ENCODE measurements around the gene ZNF675.
"Not testable (repeated sequence)": the region's sequence is repeated elsewhere in the genome, so short reads cannot be mapped to it uniquely, and the experiment has no call there.

The ZNF675 gene

DNA sequence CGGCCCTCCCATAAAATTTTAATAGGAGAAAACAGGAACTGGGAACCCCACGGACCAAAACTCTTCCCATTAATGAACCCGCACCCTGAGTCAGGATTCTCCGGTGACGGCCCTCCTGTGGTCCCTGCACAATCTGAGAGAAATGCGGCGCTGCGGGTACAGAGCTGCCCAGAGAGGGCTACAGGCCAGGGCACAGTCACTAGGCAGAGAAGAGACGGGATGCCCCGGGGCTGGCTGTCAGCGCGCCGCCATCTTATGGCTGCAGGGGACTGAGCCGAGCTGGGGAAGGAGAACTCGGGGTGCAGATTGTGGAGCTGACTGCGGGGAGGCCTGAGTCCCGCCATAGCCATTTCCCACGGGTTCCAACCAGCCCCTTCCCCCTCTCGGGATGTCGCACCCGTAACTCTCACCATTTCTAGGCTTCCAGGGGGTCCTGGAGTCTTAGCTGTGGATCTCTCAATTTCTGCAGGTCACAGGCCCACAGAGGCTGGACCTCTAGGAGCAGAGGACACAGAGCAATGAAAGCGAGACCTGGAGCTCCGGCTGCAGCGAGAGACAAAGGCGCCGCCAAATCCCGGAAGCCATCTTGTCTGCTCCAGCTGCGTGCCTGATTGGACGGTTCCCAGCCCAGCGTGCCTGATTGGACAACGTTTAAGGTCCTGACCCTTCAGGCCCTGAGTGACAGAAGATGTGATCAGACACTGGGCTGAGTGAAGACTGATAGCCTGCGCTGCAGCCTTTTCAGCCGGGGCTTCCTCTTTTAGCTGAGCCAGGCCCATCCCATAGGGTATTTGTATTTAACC is at the start of gene ZNF675:
ZNF675 (minus strand) TSS at position 592 of the 803 bp plus-strand sequence; CDS start at position 413, 179 bp downstream.
- DNase-seq = peak; percentile 92

DNA sequence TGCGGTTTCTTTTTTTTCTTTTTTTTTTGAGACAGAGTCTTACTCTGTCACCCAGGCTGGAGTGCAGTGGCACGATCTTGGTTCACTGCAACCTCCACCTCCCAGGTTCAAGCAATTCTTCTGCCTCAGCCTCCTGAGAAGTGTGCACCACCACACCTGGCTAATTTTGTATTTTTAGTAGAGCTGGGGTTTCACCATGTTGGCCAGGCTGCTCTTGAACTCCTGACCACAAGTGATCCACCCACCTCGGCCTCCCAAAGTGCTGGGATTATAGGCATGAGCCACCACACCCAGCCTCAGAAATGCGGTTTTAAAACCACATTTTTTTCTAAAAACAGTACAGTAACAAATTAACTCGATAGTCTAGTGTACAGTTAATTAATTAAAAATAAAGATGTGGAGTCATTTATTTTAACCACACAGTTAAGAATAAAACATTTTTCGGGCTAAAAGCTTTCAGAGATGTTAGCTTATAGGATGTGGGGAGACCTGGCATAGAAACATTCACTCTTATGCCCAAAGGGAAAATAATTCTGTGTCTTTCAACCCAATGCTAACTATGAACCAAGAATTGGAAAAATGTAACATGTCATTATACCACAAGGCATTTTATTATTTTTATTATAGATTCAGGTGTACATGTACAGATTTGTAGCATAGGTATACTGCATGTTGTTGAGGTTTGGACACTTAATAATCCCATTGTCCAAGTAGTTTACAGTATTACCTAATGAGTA is 43.9 kb upstream of the ZNF675 start:
- DNase-seq = not testable (repeated sequence)

DNA sequence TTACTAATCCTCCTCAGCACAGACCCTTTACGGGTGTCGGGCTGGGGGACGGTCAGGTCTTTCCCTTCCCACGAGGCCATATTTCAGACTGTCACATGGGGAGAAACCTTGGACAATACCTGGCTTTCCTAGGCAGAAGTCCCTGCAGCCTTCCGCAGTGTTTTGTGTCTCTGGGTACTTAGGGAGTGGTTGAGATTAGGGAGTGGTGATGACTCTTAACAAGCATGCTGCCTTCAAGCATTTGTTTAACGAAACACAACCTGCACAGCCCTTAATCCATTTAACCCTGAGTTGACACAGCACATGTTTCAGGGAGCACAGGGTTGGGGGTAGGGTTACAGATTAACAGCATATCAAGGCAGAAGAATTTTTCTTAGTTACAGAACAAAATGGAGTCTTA is 37.1 kb upstream of the ZNF675 start:
- not testable (repeated sequence) for DNase-seq

DNA sequence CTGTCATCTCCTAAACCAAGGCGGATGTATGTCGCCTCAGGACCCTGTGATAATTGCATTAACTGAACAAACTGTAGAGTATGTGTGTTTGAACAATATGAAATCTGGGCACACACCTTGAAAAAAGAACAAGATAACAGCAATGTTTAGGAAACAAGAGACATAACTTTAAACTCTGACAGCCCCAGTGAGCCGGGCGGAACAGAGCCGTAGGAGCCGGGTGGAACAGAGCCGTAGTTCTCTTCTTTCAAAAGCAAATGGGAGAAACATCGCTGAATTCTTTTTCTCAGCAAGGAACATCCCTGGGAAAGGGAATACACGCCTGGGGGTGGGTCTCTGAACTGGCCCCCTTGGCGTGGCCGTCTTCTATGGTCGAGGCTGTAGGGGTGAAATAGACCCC is 31.8 kb upstream of the ZNF675 start:
- DNase-seq = no peak

DNA sequence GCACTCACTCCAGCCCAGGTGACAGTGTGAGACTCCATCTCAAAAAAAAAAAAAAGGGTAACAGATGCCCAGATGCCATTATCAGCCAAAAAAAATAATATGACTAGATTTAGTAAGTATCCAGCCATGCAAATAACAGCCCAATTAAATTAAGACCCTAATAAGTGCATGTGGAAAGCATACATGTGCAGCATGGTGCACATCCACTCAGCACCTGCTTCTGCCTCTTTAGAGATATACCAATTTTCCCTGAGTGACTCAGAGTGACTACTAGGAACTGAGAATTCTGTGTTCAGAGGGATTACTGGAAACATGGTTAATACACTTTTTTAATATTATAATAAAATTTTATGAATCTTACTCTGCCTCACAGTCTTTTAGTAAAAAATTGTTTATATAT is 29.8 kb upstream of the ZNF675 start:
- peak; percentile 43 for DNase-seq

DNA sequence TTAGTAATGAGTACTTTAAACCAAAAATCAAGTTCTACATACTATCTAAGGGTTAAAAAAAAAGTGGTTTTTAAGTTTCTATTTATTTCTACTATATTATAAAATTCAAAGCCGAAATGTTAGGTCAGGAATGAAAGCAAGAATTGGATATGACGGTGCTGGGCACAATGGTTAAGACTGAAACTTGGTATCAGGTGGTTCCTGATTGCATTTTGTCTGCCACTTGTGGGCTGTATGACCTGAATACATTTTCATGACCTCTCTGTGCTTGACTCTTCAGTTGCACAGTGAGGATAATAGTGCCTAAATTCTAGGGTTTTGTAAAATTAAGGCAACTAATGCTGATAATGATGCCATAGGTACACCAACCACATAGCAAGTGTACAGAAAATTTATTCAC is 22.3 kb upstream of the ZNF675 start:
- no peak for DNase-seq

DNA sequence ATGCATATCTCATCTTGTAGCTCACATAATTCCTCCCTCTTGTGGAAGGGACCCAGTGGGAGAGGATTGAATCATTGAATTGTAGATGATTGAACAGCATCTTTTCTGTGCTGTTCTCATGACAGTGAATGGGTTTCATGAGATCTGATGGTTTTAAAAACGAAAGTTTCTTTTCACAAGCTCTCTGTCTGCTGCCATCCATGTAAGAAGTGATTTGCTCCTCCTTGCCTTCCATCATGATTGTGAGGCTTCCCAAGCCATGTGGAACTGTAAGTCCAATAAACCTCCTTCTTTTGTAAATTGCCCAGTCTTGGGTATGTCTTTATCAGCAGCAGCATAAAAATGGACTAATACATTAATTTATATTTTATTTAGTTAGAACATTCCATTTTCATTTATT is 19.6 kb upstream of the ZNF675 start:
- no peak for DNase-seq

DNA sequence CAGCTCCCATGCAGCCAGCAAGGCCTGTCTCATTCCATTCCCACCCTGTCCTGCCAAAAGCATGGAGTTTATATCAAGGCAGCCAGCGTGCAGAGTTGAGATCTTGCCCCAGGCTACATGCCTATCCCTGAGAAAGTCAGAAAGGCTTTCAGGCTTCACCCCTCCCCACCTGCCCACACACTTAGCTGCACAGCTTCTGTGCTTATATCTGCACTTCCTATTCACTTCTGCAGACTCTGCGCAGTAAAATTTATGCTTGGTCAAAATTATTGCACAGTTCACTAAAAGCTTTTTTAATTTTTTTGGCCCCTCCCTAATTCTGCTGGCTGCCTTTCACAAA is 12.5 kb upstream of the ZNF675 start:
- no peak for DNase-seq

DNA sequence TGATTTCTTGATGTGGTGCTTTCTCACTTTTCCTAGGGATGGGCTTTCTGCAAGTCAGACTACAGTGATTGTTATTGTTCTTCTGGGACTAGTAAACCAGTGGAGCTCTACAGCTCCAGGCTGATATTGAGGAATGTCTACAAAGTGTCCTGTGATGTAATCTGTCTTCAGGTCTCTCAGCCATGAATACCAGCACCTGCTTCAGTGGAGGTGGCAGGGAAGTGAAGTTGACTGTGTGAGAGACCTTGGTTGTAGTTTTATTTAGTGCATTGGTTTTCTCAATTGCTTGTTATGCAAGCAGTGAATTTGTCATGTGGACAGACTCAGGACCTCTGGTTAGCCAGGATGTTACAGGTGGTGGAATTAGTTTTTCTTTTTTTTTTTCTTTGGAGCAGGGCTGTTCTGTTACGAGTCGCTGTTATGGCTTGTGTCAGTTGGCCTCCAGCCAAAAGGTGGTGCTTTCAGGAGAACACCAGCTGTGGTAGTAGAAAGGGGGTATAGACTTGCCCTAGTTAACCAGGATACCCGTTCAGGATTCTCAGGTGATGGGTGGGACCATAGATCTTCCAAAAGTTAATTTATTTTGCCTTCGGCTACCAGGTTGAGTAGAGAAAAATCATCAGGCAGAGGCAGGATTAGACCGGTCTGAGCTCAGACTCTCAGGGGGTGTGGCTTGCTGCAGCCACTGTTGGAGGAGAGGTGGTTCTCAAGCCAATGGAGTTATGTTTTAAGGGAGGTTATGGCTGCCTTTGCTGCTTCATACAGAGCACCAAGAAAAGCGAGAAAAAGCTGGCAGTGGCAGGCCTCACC is 11.9 kb upstream of the ZNF675 start:
- peak; percentile 86 for DNase-seq

DNA sequence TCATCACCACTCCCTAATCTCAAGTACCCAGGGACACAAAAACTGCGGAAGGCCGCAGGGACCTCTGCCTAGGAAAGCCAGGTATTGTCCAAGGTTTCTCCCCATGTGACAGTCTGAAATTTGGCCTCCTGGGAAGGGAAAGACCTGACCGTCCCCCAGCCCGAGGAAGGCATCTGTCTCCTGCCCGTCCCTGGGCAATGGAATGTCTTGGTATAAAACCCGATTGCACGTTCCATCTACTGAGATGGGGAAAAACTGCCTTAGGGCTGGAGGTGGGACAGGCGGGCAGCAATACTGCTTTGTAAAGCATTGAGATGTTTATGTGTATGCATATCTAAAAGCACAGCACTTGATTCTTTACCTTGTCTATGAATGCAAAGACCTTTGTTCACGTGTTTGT is 5.9 kb upstream of the ZNF675 start:
- DNase-seq = not testable (repeated sequence)

DNA sequence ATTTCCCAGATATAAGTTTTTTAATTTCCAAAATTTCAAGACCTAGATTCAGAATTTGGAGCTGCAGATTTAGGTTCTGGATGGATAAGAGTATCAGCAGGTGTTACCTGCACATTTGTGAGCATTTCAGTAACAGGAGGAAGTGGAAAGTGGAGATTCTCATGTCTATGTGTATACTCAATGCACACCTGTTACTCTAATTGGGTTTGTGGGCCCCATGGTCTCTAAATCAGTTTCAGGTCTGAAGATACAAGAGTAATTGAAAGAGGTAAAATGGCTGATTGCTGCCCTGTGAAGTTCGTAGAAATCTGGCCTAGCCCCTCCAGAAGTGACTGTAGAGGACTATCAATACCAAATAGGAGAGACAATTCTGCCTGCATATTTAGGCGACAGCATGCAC is 13.9 kb downstream of the ZNF675 start:
- DNase-seq = no peak

DNA sequence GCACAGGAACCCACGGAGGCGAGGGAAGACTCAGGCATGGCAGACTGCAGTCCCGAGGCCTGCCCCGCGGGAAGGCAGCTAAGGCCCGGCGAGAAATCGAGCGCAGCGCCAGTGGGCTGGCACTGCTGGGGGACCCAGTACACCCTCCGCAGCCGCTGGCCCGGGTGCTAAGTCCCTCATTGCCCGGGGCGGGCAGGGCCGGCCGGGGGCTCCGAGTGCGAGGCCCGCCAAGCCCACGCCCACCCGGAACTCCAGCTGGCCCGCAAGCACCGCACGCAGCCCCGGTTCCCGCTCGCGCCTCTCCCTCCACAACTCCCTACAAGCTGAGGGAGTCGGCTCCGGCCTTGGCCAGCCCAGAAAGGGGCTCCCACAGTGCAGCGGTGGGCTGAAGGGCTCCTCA is 18.4 kb downstream of the ZNF675 start:
- not testable (repeated sequence) for DNase-seq

DNA sequence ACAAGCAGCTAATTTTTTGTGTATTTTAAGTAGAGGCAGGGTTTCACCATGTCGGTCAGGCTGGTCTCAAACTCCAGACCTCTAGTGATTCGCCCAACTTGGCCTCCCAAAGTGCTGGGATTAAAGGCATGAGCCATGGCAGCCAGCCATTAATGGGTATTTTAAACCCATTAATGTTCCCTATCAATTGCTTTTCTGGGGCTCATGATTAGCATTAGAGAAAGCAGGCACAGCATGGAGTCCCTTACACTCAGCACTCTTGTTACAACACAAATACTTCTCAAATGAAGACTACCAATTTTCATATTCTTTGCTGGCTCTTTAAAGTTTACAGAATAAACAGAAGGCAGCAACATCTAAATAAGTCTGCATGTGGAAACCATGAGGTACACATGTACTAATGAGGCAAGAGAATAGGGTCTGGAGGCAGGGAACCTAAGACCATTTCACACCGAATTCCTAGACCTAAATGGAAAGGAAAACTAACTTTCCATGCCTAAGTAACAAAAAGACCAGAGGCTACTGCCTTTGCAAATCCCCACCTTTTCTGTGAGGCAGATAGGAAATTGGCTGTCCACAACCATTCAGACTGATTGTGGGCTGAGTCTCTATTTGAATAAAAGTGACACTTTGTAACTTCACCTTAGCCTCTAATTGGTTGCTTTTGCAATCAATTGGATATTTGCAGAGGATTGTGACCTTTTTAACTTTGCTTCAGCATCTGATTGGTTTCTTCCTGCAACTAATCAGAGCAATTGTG is 21.2 kb downstream of the ZNF675 start:
- DNase-seq = no peak

DNA sequence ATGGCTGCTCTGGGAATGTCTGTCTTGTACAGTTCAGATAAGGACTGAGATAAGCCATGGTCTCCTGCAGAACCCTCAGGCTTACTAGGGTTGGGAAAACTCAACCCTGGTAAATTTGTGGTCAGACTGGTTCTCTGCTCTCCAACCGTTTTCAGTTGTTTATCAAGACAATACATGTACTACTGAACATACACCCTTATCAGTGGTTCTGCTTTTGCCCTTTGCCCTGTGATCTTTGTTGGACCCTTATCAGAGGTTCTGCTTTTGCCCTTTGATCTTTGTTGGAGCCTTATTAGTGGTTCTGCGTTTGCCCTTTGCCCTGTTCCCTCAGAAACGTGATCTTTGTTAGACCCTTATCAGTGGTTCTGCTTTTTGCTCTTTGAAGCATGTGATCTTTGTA is 37.2 kb downstream of the ZNF675 start:
- not testable (repeated sequence) for DNase-seq
